Testis (tissue), 3 donors: ENCODE measurements around the gene ARHGEF40. TPM values are rescaled to one million over a fixed set of nuclear protein-coding genes. Genes with fewer than 3 reads are reported as not detected.

Experiments
- DNase-seq: peaks from one replicate; pipeline ENCODE4 v3.0.0-alpha.2; 2019
- H3K27ac ChIP-seq, 2 donors: fragments of 200-600 bp; sonication (generic); one replicate each; pipeline ENCODE4 v1.5.1; 2019
- H3K27me3 ChIP-seq: fragments of 200-600 bp; sonication (generic); one replicate; pipeline ENCODE4 v1.5.1; 2019
- H3K36me3 ChIP-seq: fragments of 200-600 bp; sonication (generic); one replicate; pipeline ENCODE4 v1.5.1; 2017; ENCODE audit warnings: low read depth; ENCODE audit errors: missing control alignments
- H3K4me1 ChIP-seq: fragments of 200-600 bp; sonication (generic); one replicate; pipeline ENCODE4 v1.5.1; 2019
- H3K4me3 ChIP-seq, 2 donors: fragments of 200-600 bp; sonication (generic); one replicate each; pipeline ENCODE4 v1.5.1; 2017 to 2019
- H3K9me3 ChIP-seq: fragments of 200-600 bp; sonication (generic); one replicate; pipeline ENCODE4 v1.5.1; 2017
- POLR2A ChIP-seq: fragments of 450-650 bp; IDR thresholded peaks from one replicate; pipeline ENCODE4 v1.6.1; 2017; ENCODE audit warnings: antibody characterized with exemption, mild to moderate bottlenecking, moderate library complexity
- WGBS, 2 donors: methylation state at CpG; one replicate each; pipeline ENCODE4 v1.1.5; 2018; 5-methylcytosine and 5-hydroxymethylcytosine counted together
- intact Hi-C: fragments of 100-400 bp; cut with DNase I; formaldehyde crosslinking; loops from one replicate; pipeline ENCODE4 v1.15.1; 2023; ENCODE audit warnings: low total_unique reads
- polyA plus RNA-seq: library from polyadenylated mRNA; stranded (reverse); fragments of 350-450 nt; fragmentation: Illumina TruSeq; extraction: RNeasy Lipid Tissue Mini Kit (QIAGEN cat#74804); gene quantifications from one replicate; pipeline ENCODE4 v1.2.3, GENCODE V29; 2014; ENCODE audit warnings: low read depth, low replicate concordance; ENCODE audit not compliant: insufficient read depth
- total RNA-seq, 2 donors: library from RNA; depleted of rRNA; stranded (reverse); fragments of >200 nt; gene quantifications; one replicate each; pipeline ENCODE4 v1.2.3, GENCODE V29; 2016
- TF ChIP-seq, protein P1 (sequence below), 3 experiments: fragments of 450-650 bp in 2 of 3; fragments of 200-600 bp in 1 of 3; sonication (generic) in 1 of 3; IDR thresholded peaks; one replicate each; pipeline ENCODE4 v1.5.1; 2016 to 2019; ENCODE audit warnings: antibody characterized with exemption in 3 of 3, mild to moderate bottlenecking in 2 of 3, moderate library complexity in 1 of 3

ARHGEF40 gene
- total and polyA plus RNA-seq, 3 donors from 2014 or later: 22.0 to 36.9 (median 30.5) TPM

DNA sequence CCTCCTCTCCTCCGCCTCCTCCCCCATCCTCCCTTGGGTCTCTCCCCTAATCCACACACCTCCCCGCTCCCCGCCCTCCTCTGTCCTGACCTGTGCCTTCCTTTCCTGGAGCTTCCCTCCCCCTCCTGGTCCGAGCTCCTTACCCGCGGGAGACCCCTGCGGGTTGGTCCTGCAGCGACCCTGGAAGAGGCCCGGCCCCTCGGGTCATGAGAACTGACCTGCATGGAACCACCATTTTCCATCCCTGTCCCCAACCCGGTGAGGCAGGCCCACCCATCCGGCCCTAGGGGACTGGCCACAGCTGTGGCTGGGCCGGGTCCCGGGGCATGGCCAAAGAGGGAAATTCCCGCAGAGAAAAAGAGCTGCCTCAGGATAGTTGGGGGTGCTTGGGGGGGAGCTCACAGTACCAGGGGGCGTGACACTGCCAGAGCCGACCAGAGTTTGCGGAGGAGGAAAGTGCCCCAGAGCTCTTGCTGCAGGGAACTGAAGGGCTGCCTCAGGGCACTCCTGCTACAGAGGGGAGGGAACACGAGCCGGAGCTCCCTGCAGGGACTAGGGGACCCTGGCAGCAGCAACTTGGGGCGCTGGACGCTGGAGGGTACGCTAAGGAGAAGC is 613 bp downstream of the ARHGEF40 start:
- intact Hi-C loops: no loop called here
- Histone ChIP-seq H3K4me1 (peaks cover 26% of the 10 kb centered on the region), H3K36me3 (no peaks in the 10 kb centered on the region), H3K27ac (peak overlapping the region; percentile 70 to 89), H3K9me3 (no peaks in the 10 kb centered on the region), H3K4me3 (peak overlapping the region; percentile 68 to 75), H3K27me3 (no peaks in the 10 kb centered on the region)
- no peak for TF ChIP-seq POLR2A
- WGBS, 2 donors: 0 to 1% methylated on average over 19 to 23 of the region's 23 CpGs
- peak; percentile 56 for DNase-seq

DNA sequence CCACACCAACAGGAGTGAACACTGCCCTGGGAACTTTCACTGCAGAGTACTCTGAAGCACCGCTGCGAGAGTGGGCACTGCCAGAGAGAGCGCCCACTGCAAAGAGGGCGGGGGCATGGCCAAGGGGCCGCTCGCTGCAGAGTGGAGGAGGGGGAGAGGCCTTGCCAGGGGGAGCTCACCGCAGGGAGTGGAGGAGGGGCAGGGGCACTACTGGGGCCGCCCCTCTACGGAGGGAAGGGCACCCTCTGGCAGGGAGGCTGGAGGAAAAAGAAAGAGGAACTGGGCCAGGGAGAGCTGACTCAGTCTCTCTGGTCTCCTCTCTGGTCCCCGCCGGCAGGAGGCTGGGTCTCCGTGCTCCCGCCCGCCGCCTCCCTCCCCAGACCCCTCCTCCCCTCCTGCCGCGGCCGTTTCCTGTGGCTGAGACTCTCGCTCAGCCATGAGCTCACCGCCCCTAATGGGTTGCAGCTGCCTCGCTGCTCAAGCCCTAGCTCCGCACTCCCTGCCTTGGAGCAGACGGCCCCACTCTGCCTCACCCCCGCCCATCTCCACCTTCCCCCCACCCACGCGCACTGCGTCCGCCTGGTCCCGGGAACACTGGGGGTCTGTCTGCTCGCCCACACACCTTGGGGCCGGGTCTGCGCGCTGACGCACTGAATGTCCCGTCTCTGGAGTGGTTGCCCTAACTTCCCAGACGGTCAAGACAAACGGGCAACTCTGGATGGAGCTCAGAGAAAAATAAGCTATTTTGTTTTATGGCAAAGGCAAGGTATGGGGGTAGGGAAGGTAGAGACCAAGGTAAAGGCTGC is 1.3 kb downstream of the ARHGEF40 start:
- Histone ChIP-seq H3K36me3 (no peaks in the 10 kb centered on the region), H3K27me3 (no peaks in the 10 kb centered on the region), H3K9me3 (no peaks in the 10 kb centered on the region), H3K4me3 (peak overlapping the region; percentile 68 to 75), H3K27ac (peak overlapping the region; percentile 70 to 89), H3K4me1 (peaks cover 26% of the 10 kb centered on the region)
- no peak for TF ChIP-seq POLR2A
- TF ChIP-seq, protein P1, sequence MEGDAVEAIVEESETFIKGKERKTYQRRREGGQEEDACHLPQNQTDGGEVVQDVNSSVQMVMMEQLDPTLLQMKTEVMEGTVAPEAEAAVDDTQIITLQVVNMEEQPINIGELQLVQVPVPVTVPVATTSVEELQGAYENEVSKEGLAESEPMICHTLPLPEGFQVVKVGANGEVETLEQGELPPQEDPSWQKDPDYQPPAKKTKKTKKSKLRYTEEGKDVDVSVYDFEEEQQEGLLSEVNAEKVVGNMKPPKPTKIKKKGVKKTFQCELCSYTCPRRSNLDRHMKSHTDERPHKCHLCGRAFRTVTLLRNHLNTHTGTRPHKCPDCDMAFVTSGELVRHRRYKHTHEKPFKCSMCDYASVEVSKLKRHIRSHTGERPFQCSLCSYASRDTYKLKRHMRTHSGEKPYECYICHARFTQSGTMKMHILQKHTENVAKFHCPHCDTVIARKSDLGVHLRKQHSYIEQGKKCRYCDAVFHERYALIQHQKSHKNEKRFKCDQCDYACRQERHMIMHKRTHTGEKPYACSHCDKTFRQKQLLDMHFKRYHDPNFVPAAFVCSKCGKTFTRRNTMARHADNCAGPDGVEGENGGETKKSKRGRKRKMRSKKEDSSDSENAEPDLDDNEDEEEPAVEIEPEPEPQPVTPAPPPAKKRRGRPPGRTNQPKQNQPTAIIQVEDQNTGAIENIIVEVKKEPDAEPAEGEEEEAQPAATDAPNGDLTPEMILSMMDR (IDR thresholded peaks at IDR 0.05): no peak
- intact Hi-C loops: no loop called here
- WGBS, 2 donors: 1 to 2% methylated on average over 19 to 35 of the region's 37 CpGs
- DNase-seq: peak; percentile 77

DNA sequence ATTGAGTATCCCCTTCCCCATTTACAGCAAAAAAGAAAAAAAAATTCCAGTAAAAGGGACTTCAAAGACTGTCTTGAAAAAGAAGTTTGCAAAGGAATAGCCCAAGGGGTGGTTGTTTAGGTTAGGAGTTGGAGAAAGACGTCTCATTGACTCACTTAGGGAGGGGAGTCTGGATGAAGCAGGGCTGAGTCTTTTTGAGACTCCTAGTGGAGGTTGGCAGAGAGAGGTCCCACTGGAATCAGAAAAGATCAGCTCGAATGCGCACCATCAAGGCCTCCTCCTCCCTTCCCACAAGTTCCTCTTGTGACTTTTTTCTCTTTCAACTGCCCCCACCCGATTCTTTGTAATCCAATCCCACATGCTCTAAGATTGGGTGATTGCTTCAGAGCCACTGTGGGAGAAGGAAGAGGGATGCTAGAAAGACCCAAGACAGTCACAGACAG is 1.9 kb downstream of the ARHGEF40 start:
- no peaks in the 10 kb centered on the region for H3K27me3 ChIP-seq
- H3K9me3 ChIP-seq: no peaks in the 10 kb centered on the region
- no peaks in the 10 kb centered on the region for H3K36me3 ChIP-seq
- WGBS, 2 donors: 7 to 10% methylated on average over 4 of the region's 4 CpGs
- peak overlapping the region; percentile 70 to 89 for H3K27ac ChIP-seq
- DNase-seq: peak; percentile 55
- intact Hi-C loops: no loop called here
- peaks cover 26% of the 10 kb centered on the region for H3K4me1 ChIP-seq
- TF ChIP-seq POLR2A: no peak
- TF ChIP-seq, protein P1 (IDR thresholded peaks at IDR 0.05): peak in 1 of 3 experiments; percentile 7
- H3K4me3 ChIP-seq: peak overlapping the region; percentile 68 to 75

DNA sequence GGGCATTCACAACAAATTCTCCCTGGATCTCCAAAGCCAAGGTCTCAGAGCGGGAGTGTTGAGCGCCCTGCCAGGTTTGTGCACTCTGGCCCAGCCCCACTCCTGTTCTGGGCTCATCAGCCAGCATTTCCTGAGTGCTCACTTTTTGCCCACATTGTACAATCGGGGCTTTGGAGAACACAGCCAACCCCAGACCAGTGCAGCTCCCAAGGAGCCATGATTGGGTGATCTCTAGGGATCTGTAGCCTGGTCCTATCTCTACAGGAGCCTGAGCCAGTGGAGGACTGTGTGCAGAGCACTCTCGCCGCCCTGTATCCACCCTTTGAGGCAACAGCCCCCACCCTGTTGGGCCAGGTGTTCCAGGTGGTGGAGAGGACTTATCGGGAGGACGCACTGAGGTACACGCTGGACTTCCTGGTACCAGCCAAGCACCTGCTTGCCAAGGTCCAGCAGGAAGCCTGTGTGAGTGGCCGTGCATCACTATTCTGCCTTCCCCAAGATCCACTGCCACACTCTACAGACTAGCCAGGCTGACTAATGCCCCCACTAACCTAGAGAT is 2.8 kb downstream of the ARHGEF40 start:
- H3K9me3 ChIP-seq: no peaks in the 10 kb centered on the region
- TF ChIP-seq POLR2A: no peak
- TF ChIP-seq, protein P1 (IDR thresholded peaks at IDR 0.05): no peak
- H3K36me3 ChIP-seq: no peaks in the 10 kb centered on the region
- H3K4me3 ChIP-seq: no peak overlapping the region
- no peak for DNase-seq
- intact Hi-C loops: no loop called here
- peak overlapping the region; percentile 31 to 89 for H3K27ac ChIP-seq
- 88 to 89% methylated on average over 7 to 9 of the region's 9 CpGs for WGBS, 2 donors
- H3K27me3 ChIP-seq: no peaks in the 10 kb centered on the region
- H3K4me1 ChIP-seq: peaks cover 26% of the 10 kb centered on the region

DNA sequence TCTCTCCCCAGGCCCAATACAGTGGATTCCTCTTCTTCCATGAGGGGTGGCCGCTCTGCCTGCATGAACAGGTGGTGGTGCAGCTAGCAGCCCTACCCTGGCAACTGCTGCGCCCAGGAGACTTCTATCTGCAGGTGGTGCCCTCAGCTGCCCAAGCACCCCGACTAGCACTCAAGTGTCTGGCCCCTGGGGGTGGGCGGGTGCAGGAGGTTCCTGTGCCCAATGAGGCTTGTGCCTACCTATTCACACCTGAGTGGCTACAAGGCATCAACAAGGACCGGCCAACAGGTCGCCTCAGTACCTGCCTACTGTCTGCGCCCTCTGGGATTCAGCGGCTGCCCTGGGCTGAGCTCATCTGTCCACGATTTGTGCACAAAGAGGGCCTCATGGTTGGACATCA is 3.8 kb downstream of the ARHGEF40 start:
- WGBS, 2 donors: 87 to 100% methylated on average over 1 to 9 of the region's 9 CpGs
- Histone ChIP-seq H3K9me3 (no peaks in the 10 kb centered on the region), H3K27ac (no peak overlapping the region), H3K4me1 (peaks cover 21% of the 10 kb centered on the region), H3K36me3 (no peaks in the 10 kb centered on the region), H3K27me3 (no peaks in the 10 kb centered on the region), H3K4me3 (no peak overlapping the region)
- no peak for TF ChIP-seq POLR2A
- TF ChIP-seq, protein P1 (IDR thresholded peaks at IDR 0.05): no peak
- no peak for DNase-seq
- intact Hi-C loops: no loop called here
